ELR (cell line): ENCODE data around the gene DMRTA1.
"Not testable (repeated sequence)": the region's sequence is repeated elsewhere in the genome, so short reads cannot be mapped to it uniquely, and the experiment has no call there.

Experiments
- DNase-seq: peaks from one replicate; pipeline ENCODE4 v3.0.0-alpha.2; 2015; ENCODE audit warnings: low read depth

Gene DMRTA1

DNA sequence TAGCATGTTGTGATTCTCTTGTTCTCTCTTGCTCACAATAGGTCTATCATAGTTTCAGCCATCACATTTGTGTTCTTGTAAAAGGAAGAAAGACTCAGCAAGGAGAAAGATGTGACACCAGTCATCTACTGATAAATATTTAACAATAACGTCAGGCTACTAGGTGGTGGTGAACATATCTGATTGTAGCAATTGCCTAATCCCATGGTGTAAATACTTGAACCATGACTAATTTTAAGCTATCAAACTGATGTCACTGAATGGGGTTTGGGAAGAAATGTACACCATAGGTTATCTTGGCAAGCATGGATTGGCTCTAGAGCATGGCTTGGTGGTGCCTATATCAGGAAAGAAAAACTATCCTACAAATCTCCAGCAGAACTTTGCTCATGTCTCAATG lies 16.6 kb downstream of the DMRTA1 start:
- no peak for DNase-seq

GRCh38 chr9:22469928-22470544 lies 23.4 kb downstream of the DMRTA1 start:
- peak; percentile 63 for DNase-seq

DNA sequence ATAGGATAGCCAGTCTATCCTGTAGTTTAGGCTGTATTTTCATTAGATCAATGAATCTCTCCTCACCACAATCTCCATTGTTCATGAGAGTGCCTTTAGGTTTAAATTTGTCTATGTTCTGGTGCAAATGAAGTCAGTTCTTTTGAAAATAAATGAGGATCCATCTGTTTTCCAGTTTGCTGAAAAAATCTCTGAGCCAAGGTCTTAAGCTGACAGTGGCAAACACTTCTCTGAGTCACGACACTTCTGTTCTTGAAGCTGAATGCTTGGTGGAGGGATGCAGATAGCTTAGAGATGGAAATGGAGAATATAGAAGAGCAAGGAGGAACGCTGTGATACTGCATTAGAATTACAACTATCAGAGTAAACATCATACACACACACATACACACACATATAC lies 34.9 kb downstream of the DMRTA1 start:
- DNase-seq = no peak

DNA sequence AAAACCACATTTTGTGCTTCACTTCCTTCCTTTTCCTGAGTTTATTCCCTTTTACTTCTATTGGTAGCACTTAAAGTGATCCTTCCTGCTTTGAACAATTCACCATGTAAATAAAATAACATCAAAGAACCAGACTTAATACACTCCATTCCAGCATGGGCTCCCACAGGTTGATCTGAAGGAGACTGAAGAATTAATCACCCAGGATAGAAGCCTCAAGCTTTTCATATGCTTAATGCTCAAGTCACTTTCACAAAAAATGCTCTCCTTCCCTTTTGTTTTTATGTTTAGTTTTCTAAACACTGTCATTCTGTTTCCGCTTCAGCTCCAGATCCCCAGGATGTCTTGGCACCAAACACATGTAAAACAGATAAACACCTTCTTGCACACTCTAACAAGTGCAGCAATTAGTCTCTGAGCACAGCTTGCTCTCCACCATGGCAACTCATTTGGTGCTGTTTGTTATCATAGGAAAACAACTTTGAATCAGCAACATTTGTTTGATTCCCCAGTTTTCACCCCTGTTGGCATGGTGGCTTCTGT lies 37.0 kb downstream of the DMRTA1 start:
- DNase-seq = no peak

- not testable (repeated sequence) for DNase-seq
These were observed 49.6 kb downstream of the DMRTA1 start for GRCh38 chr9:22496197-22496596.
